Smooth muscle cell (in vitro differentiated cells): Measurements from ENCODE around the gene CRAT. TPM values are rescaled to one million over a fixed set of nuclear protein-coding genes. Genes with fewer than 3 reads are reported as not detected.

Experiments used
- DNase-seq: peaks from one replicate; lab custom pipeline; 2025; ENCODE audit not compliant: unreplicated experiment; lab: John Stamatoyannopoulos, UW
- H2AFZ ChIP-seq: fragments of 200-600 bp; sonication (generic); 2 replicates; pipeline ENCODE4 v1.6.0; 2016; ENCODE audit warnings: antibody characterized with exemption, low read depth, mild to moderate bottlenecking
- H3F3A ChIP-seq: fragments of 200-600 bp; sonication (generic); 2 replicates; pipeline ENCODE4 v1.6.0; 2017; ENCODE audit warnings: antibody characterized with exemption, low read depth
- H3K27ac ChIP-seq: fragments of 200-600 bp; sonication (generic); 2 replicates; pipeline ENCODE4 v1.5.1; 2016; ENCODE audit warnings: low read depth, mild to moderate bottlenecking
- H3K27me3 ChIP-seq: fragments of 200-600 bp; sonication (generic); 2 replicates; pipeline ENCODE4 v1.6.1; 2016; ENCODE audit warnings: low read depth, mild to moderate bottlenecking
- H3K36me3 ChIP-seq: fragments of 200-600 bp; sonication (generic); 2 replicates; pipeline ENCODE4 v1.5.1; 2016; ENCODE audit warnings: low read depth
- H3K4me1 ChIP-seq: fragments of 200-600 bp; sonication (generic); 2 replicates; pipeline ENCODE4 v1.5.1; 2016; ENCODE audit warnings: low read depth
- H3K4me2 ChIP-seq: fragments of 200-600 bp; sonication (generic); 2 replicates; pipeline ENCODE4 v1.6.0; 2016; ENCODE audit warnings: mild to moderate bottlenecking
- H3K4me3 ChIP-seq: fragments of 200-600 bp; sonication (generic); 2 replicates; pipeline ENCODE4 v1.5.1; 2016; ENCODE audit warnings: mild to moderate bottlenecking
- H3K79me2 ChIP-seq: fragments of 200-600 bp; sonication (generic); 2 replicates; pipeline ENCODE4 v1.6.0; 2016; ENCODE audit warnings: low read depth, mild to moderate bottlenecking
- H3K9ac ChIP-seq: fragments of 200-600 bp; sonication (generic); 2 replicates; pipeline ENCODE4 v1.6.0; 2016; ENCODE audit warnings: low read depth
- H3K9me3 ChIP-seq: fragments of 200-600 bp; sonication (generic); replicated peaks from 2 replicates; pipeline ENCODE4 v1.5.1; 2016; ENCODE audit warnings: low read depth
- H4K20me1 ChIP-seq: fragments of 200-600 bp; sonication (generic); 2 replicates; pipeline ENCODE4 v1.6.0; 2016; ENCODE audit warnings: low read depth
- CTCF ChIP-seq: fragments of 200-600 bp; sonication (generic); IDR thresholded peaks from 2 replicates; pipeline ENCODE4 v1.5.1; 2017; ENCODE audit warnings: borderline replicate concordance, mild to moderate bottlenecking, antibody characterized with exemption; ENCODE audit not compliant: insufficient read depth, poor library complexity, severe bottlenecking
- WGBS: methylation state at CpG from one replicate; pipeline ENCODE4 v1.1.7; 2016; ENCODE audit warnings: low lambda C conversion rate; 5-methylcytosine and 5-hydroxymethylcytosine counted together
- polyA plus RNA-seq: library from polyadenylated mRNA; unstranded; fragments of >200 nt; fragmentation: Nextera tagmentation; extraction: Ambion mirVana; gene quantifications from 2 replicates; pipeline ENCODE4 v1.2.1, GENCODE V29; 2016
- total RNA-seq: library from RNA; depleted of rRNA; stranded (reverse); fragments of >200 nt; gene quantifications from 2 replicates; pipeline ENCODE4 v1.2.3, GENCODE V29; 2014

CRAT gene
- total and polyA plus RNA-seq, 2 experiments from 2014 or later, result 20.0 to 52.3 TPM

GRCh38 chr9:129151469-129151868 lies 40.9 kb upstream of the CRAT start:
- no peaks in the 10 kb centered on the region for H3K27me3 ChIP-seq
- H3K9me3 ChIP-seq, result no peaks in the 10 kb centered on the region
- H3K4me3 ChIP-seq, result no peak overlapping the region
- peaks cover 7% of the 10 kb centered on the region for H3F3A ChIP-seq
- no peak overlapping the region for H2AFZ ChIP-seq
- no peaks in the 10 kb centered on the region for H3K79me2 ChIP-seq
- DNase-seq, result no peak
- H4K20me1 ChIP-seq, result peaks cover 22% of the 10 kb centered on the region
- H3K27ac ChIP-seq, result no peak overlapping the region
- no peak overlapping the region for H3K9ac ChIP-seq
- no peaks in the 10 kb centered on the region for H3K36me3 ChIP-seq
- no peak for TF ChIP-seq CTCF
- 94% methylated on average over 15 of the region's 15 CpGs for WGBS
- H3K4me2 ChIP-seq, result no peak overlapping the region
- peaks cover under 1% of the 10 kb centered on the region for H3K4me1 ChIP-seq

GRCh38 chr9:129150672-129151211 lies 40.1 kb upstream of the CRAT start:
- peaks cover 22% of the 10 kb centered on the region for H4K20me1 ChIP-seq
- peaks cover 5% of the 10 kb centered on the region for H3K79me2 ChIP-seq
- H3K4me3 ChIP-seq, result no peak overlapping the region
- H3K27ac ChIP-seq, result no peak overlapping the region
- H3F3A ChIP-seq, result peaks cover 7% of the 10 kb centered on the region
- peaks cover 7% of the 10 kb centered on the region for H3K4me1 ChIP-seq
- no peaks in the 10 kb centered on the region for H3K27me3 ChIP-seq
- H3K4me2 ChIP-seq, result no peak overlapping the region
- 91% methylated on average over 18 of the region's 18 CpGs for WGBS
- H3K9ac ChIP-seq, result no peak overlapping the region
- no peaks in the 10 kb centered on the region for H3K9me3 ChIP-seq
- TF ChIP-seq CTCF, result no peak
- DNase-seq, result no peak
- no peak overlapping the region for H2AFZ ChIP-seq
- no peaks in the 10 kb centered on the region for H3K36me3 ChIP-seq

DNA sequence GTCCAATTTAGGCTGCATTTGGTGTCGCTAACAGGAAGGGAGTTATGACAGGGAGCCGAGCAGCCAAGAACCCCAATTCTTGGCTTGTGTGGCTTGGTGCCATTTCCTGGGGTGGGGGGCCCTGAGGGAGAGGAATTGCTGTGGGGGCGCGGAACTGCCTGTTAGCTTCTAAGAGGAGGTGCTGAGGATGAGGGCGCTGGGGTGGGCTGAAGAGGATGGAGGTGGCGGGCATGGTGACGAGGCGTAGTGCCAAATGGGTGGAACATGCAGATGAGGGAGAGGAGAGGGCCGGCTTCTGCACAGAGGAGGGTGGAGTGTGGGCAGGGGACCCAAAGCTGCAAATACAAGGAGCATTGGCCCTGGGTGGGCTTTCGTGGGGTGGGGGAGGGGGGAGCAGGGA lies 39.5 kb upstream of the CRAT start:
- Histone ChIP-seq H3K4me1 (peaks cover 14% of the 10 kb centered on the region), H3K27ac (no peak overlapping the region), H3K4me3 (no peak overlapping the region), H2AFZ (no peak overlapping the region), H3K4me2 (no peak overlapping the region), H3K79me2 (peaks cover 5% of the 10 kb centered on the region), H3K9ac (no peak overlapping the region), H3K36me3 (no peaks in the 10 kb centered on the region), H3F3A (peaks cover 7% of the 10 kb centered on the region), H3K9me3 (no peaks in the 10 kb centered on the region), H3K27me3 (no peaks in the 10 kb centered on the region), H4K20me1 (peaks cover 22% of the 10 kb centered on the region)
- 96% methylated on average over 5 of the region's 10 CpGs for WGBS
- DNase-seq, result no peak
- no peak for TF ChIP-seq CTCF

GRCh38 chr9:129149442-129149841 lies 38.8 kb upstream of the CRAT start:
- Histone ChIP-seq H3K4me2 (no peak overlapping the region), H3K36me3 (no peaks in the 10 kb centered on the region), H4K20me1 (peaks cover 22% of the 10 kb centered on the region), H3F3A (peaks cover 10% of the 10 kb centered on the region), H3K9ac (no peak overlapping the region), H3K27me3 (no peaks in the 10 kb centered on the region), H3K79me2 (peaks cover 5% of the 10 kb centered on the region), H3K4me1 (peaks cover 15% of the 10 kb centered on the region), H3K9me3 (no peaks in the 10 kb centered on the region), H2AFZ (no peak overlapping the region), H3K27ac (no peak overlapping the region), H3K4me3 (no peak overlapping the region)
- TF ChIP-seq CTCF, result no peak
- 91% methylated on average over 6 of the region's 6 CpGs for WGBS
- DNase-seq, result no peak
